ENCODE data around the gene PLA2G4B. TPM values are rescaled to one million over a fixed set of nuclear protein-coding genes. Genes with fewer than 3 reads are reported as not detected.

Gene PLA2G4B
- polyA plus RNA-seq, 1 donor (not counting 4 experiments of a cell fraction or from before 2014, with no cell fraction given) = 8.6 TPM

- H3K9ac ChIP-seq (ENCODE audit: control insufficient read depth, extremely low read depth, insufficient read depth, low read length) = no peak overlapping the region
- peaks cover 22% of the 10 kb centered on the region for H3K4me1 ChIP-seq (ENCODE audit: control insufficient read depth, extremely low read depth, insufficient read depth, low read length)
- no peaks in the 10 kb centered on the region for H3K79me2 ChIP-seq (ENCODE audit: control insufficient read depth, insufficient read depth, low read length)
- dilution Hi-C loops (cut with MboI; ENCODE audit: extremely low pct_ligation_motif_present, low sequenced_read_pairs) = no loop called here
- H3K4me2 ChIP-seq (ENCODE audit: control insufficient read depth, extremely low read depth, insufficient read depth, low read depth, low read length) = no peak overlapping the region
- FAIRE-seq (no peak), DNase-seq (ENCODE audit: low read depth, low spot score) (no peak)
- H3K9me1 ChIP-seq (ENCODE audit: control insufficient read depth, extremely low read depth, insufficient read depth, low read length) = no peaks in the 10 kb centered on the region
- H3K27ac ChIP-seq (ENCODE audit: control insufficient read depth, insufficient read depth, low read length) = no peak overlapping the region
- H3K27me3 ChIP-seq (ENCODE audit: control insufficient read depth, extremely low read depth, insufficient read depth, low read length) = peaks cover 8% of the 10 kb centered on the region
- TF ChIP-seq CTCF (optimal IDR thresholded peaks at IDR 0.05 in 1 of 3, IDR thresholded peaks at IDR 0.05 in 1 of 3, conservative IDR thresholded peaks at IDR 0.05 in 1 of 3; ENCODE audit: extremely low read depth in 1 of 3, insufficient read depth in 2 of 3, low read length in 3 of 3) (no peak), EZH2 (IDR thresholded peaks at IDR 0.05; ENCODE audit: low read length) (no peak)
- no peak overlapping the region for H3K4me3 ChIP-seq (ENCODE audit: control insufficient read depth in 2 of 3, extremely low read depth in 1 of 3, insufficient read depth in 2 of 3, low read depth in 1 of 3, low read length in 3 of 3)
- peaks cover 19 to 28% of the 10 kb centered on the region in 2 experiments for H3K36me3 ChIP-seq (ENCODE audit: control insufficient read depth in 2 of 2, extremely low read depth in 1 of 2, insufficient read depth in 2 of 2, low read length in 2 of 2)
- H3K9me3 ChIP-seq (ENCODE audit: control insufficient read depth, low read depth, low read length) = no peaks in the 10 kb centered on the region
- no peaks in the 10 kb centered on the region for H4K20me1 ChIP-seq (ENCODE audit: control insufficient read depth, extremely low read depth, insufficient read depth, low read length)
- H2AFZ ChIP-seq (ENCODE audit: control insufficient read depth, low read length) = no peak overlapping the region
Measured at GRCh38 chr15:41848631-41849030, 10.0 kb downstream of the PLA2G4B start.

- TF ChIP-seq EZH2 (IDR thresholded peaks at IDR 0.05; ENCODE audit: low read length) (no peak), CTCF (optimal IDR thresholded peaks at IDR 0.05 in 1 of 3, IDR thresholded peaks at IDR 0.05 in 1 of 3, conservative IDR thresholded peaks at IDR 0.05 in 1 of 3; ENCODE audit: extremely low read depth in 1 of 3, insufficient read depth in 2 of 3, low read length in 3 of 3) (no peak)
- Histone ChIP-seq H3K27me3 (ENCODE audit: control insufficient read depth, extremely low read depth, insufficient read depth, low read length) (peaks cover 11% of the 10 kb centered on the region), H3K4me2 (ENCODE audit: control insufficient read depth, extremely low read depth, insufficient read depth, low read depth, low read length) (peak overlapping the region; percentile 39), H3K9me3 (ENCODE audit: control insufficient read depth, low read depth, low read length) (no peaks in the 10 kb centered on the region), H3K9me1 (ENCODE audit: control insufficient read depth, extremely low read depth, insufficient read depth, low read length) (no peaks in the 10 kb centered on the region), H3K4me3 (ENCODE audit: control insufficient read depth in 2 of 3, extremely low read depth in 1 of 3, insufficient read depth in 2 of 3, low read depth in 1 of 3, low read length in 3 of 3) (no peak overlapping the region), H3K27ac (ENCODE audit: control insufficient read depth, insufficient read depth, low read length) (no peak overlapping the region), H3K4me1 (ENCODE audit: control insufficient read depth, extremely low read depth, insufficient read depth, low read length) (peaks cover 22% of the 10 kb centered on the region), H3K36me3 (ENCODE audit: control insufficient read depth in 2 of 2, extremely low read depth in 1 of 2, insufficient read depth in 2 of 2, low read length in 2 of 2) (peaks cover 19 to 24% of the 10 kb centered on the region in 2 experiments), H3K79me2 (ENCODE audit: control insufficient read depth, insufficient read depth, low read length) (no peaks in the 10 kb centered on the region), H4K20me1 (ENCODE audit: control insufficient read depth, extremely low read depth, insufficient read depth, low read length) (no peaks in the 10 kb centered on the region), H3K9ac (ENCODE audit: control insufficient read depth, extremely low read depth, insufficient read depth, low read length) (no peak overlapping the region), H2AFZ (ENCODE audit: control insufficient read depth, low read length) (no peak overlapping the region)
- peak; percentile 86 for FAIRE-seq
- no peak for DNase-seq (ENCODE audit: low read depth, low spot score)
- dilution Hi-C loops (cut with MboI; ENCODE audit: extremely low pct_ligation_motif_present, low sequenced_read_pairs) = no loop called here
Measured at GRCh38 chr15:41849204-41849603, 10.6 kb downstream of the PLA2G4B start.

Data from keratinocyte (primary cell).